ENCODE data around the gene LRRC71.

- TF ChIP-seq TEAD1 (CRISPR knock-in tag; IDR thresholded peaks at IDR 0.05) (no peak), TP53 (CRISPR knock-in tag; IDR thresholded peaks at IDR 0.05) (no peak), CTCF (IDR thresholded peaks at IDR 0.05) (no peak), USF1 (CRISPR knock-in tag; IDR thresholded peaks at IDR 0.05) (no peak), IRF2 (CRISPR knock-in tag; IDR thresholded peaks at IDR 0.05; ENCODE audit: borderline replicate concordance, low read depth) (no peak), KAT7 (CRISPR knock-in tag; IDR thresholded peaks at IDR 0.05; ENCODE audit: borderline replicate concordance) (no peak), JUN (CRISPR knock-in tag; IDR thresholded peaks at IDR 0.05) (no peak), PREB (CRISPR knock-in tag; IDR thresholded peaks at IDR 0.05; ENCODE audit: borderline replicate concordance) (no peak), ESRRA (CRISPR knock-in tag; IDR thresholded peaks at IDR 0.05; ENCODE audit: borderline replicate concordance) (no peak), ATF3 (CRISPR knock-in tag; conservative IDR thresholded peaks at IDR 0.05) (no peak), CREB1 (CRISPR knock-in tag; IDR thresholded peaks at IDR 0.05) (no peak), GABPB1 (CRISPR knock-in tag; IDR thresholded peaks at IDR 0.05) (no peak), USF2 (CRISPR knock-in tag; IDR thresholded peaks at IDR 0.05) (no peak), ATF6 (CRISPR knock-in tag; IDR thresholded peaks at IDR 0.05) (no peak)
These were observed 36.5 kb upstream of the LRRC71 start for GRCh38 chr1:156883919-156884318.
